Testis (tissue), 3 donors: ENCODE measurements around the gene TMEM212. TPM values are rescaled to one million over a fixed set of nuclear protein-coding genes. Genes with fewer than 3 reads are reported as not detected.

Source experiments
- DNase-seq: peaks from one replicate; pipeline ENCODE4 v3.0.0-alpha.2; 2019
- H3K27ac ChIP-seq, 2 donors: fragments of 200-600 bp; sonication (generic); one replicate each; pipeline ENCODE4 v1.5.1; 2019
- H3K27me3 ChIP-seq: fragments of 200-600 bp; sonication (generic); one replicate; pipeline ENCODE4 v1.5.1; 2019
- H3K36me3 ChIP-seq: fragments of 200-600 bp; sonication (generic); one replicate; pipeline ENCODE4 v1.5.1; 2017; ENCODE audit warnings: low read depth; ENCODE audit errors: missing control alignments
- H3K4me1 ChIP-seq: fragments of 200-600 bp; sonication (generic); one replicate; pipeline ENCODE4 v1.5.1; 2019
- H3K4me3 ChIP-seq, 2 donors: fragments of 200-600 bp; sonication (generic); one replicate each; pipeline ENCODE4 v1.5.1; 2017 to 2019
- H3K9me3 ChIP-seq: fragments of 200-600 bp; sonication (generic); one replicate; pipeline ENCODE4 v1.5.1; 2017
- CTCF ChIP-seq, 3 experiments: fragments of 450-650 bp in 2 of 3; fragments of 200-600 bp in 1 of 3; sonication (generic) in 1 of 3; IDR thresholded peaks; one replicate each; pipeline ENCODE4 v1.5.1; 2016 to 2019; ENCODE audit warnings: antibody characterized with exemption in 3 of 3, mild to moderate bottlenecking in 2 of 3, moderate library complexity in 1 of 3
- POLR2A ChIP-seq: fragments of 450-650 bp; IDR thresholded peaks from one replicate; pipeline ENCODE4 v1.6.1; 2017; ENCODE audit warnings: antibody characterized with exemption, mild to moderate bottlenecking, moderate library complexity
- WGBS, 2 donors: methylation state at CpG; one replicate each; pipeline ENCODE4 v1.1.5; 2018; 5-methylcytosine and 5-hydroxymethylcytosine counted together
- intact Hi-C: fragments of 100-400 bp; cut with DNase I; formaldehyde crosslinking; loops from one replicate; pipeline ENCODE4 v1.15.1; 2023; ENCODE audit warnings: low total_unique reads
- polyA plus RNA-seq: library from polyadenylated mRNA; stranded (reverse); fragments of 350-450 nt; fragmentation: Illumina TruSeq; extraction: RNeasy Lipid Tissue Mini Kit (QIAGEN cat#74804); gene quantifications from one replicate; pipeline ENCODE4 v1.2.3, GENCODE V29; 2014; ENCODE audit warnings: low read depth, low replicate concordance; ENCODE audit not compliant: insufficient read depth
- total RNA-seq, 2 donors: library from RNA; depleted of rRNA; stranded (reverse); fragments of >200 nt; gene quantifications; one replicate each; pipeline ENCODE4 v1.2.3, GENCODE V29; 2016

Gene TMEM212
- total and polyA plus RNA-seq, 3 donors from 2014 or later: 1.8 to 4.3 (median 2.5) TPM

GRCh38 chr3:171907761-171908160, 64.6 kb downstream of the TMEM212 start:
- H3K27ac ChIP-seq: no peak overlapping the region
- WGBS, 2 donors: 86 to 93% methylated on average over 2 of the region's 2 CpGs
- TF ChIP-seq POLR2A (no peak), CTCF (IDR thresholded peaks at IDR 0.05) (no peak)
- H3K9me3 ChIP-seq: no peaks in the 10 kb centered on the region
- H3K4me3 ChIP-seq: no peak overlapping the region
- no peak for DNase-seq
- H3K4me1 ChIP-seq: no peaks in the 10 kb centered on the region
- no peaks in the 10 kb centered on the region for H3K27me3 ChIP-seq
- intact Hi-C loops: no loop called here
- no peaks in the 10 kb centered on the region for H3K36me3 ChIP-seq

- Histone ChIP-seq H3K36me3 (no peaks in the 10 kb centered on the region), H3K27me3 (no peaks in the 10 kb centered on the region), H3K4me1 (no peaks in the 10 kb centered on the region), H3K4me3 (no peak overlapping the region), H3K9me3 (no peaks in the 10 kb centered on the region), H3K27ac (no peak overlapping the region)
- TF ChIP-seq POLR2A (no peak), CTCF (IDR thresholded peaks at IDR 0.05) (no peak)
- no peak for DNase-seq
- 82 to 94% methylated on average over 2 of the region's 2 CpGs for WGBS, 2 donors
- intact Hi-C loops: no loop called here
Measured at GRCh38 chr3:171908731-171909130, 65.6 kb downstream of the TMEM212 start.

Other genes starting within 250 kb of the TMEM212 start
- gene PLD1, start 32.9 kb upstream of the TMEM212 start, total RNA-seq: 10 to 100 TPM; 19.1 to 27.4 TPM
- 10.7 TPM for gene PLD1, start 32.9 kb upstream of the TMEM212 start, polyA plus RNA-seq
- gene FNDC3B, start 196.2 kb downstream of the TMEM212 start, total RNA-seq: 10 to 100 TPM; 57.7 to 63.5 TPM
- gene FNDC3B, start 196.2 kb downstream of the TMEM212 start, polyA plus RNA-seq: 24.2 TPM